ENCODE results near the gene TMIGD2.
A peak's percentile ranks its signal among the peaks of the same experiment; 100 is the strongest.

Gene TMIGD2

GRCh38 chr19:4295972-4296771 is 6.0 kb downstream of the TMIGD2 start:
- DNase-seq: no peak
- Histone ChIP-seq H2BK120ac (ENCODE audit: low read depth, low read length) (no peak overlapping the region), H3K23ac (ENCODE audit: low read length) (no peak overlapping the region), H4K8ac (ENCODE audit: low read depth, low read length) (no peak overlapping the region), H2BK15ac (replicated peaks; ENCODE audit: low read depth) (no peak overlapping the region), H3K79me1 (ENCODE audit: low read length) (no peaks in the 10 kb centered on the region), H3K36me3 (ENCODE audit: control insufficient read depth, insufficient read depth, low read length) (no peaks in the 10 kb centered on the region), H3K79me2 (ENCODE audit: control insufficient read depth, insufficient read depth, low read length) (no peaks in the 10 kb centered on the region), H3K27ac (ENCODE audit: low read depth, low read length) (no peak overlapping the region), H2AK5ac (ENCODE audit: low read length) (no peak overlapping the region), H3K4me3 (ENCODE audit: low read length) (no peak overlapping the region), H3K18ac (ENCODE audit: low read length) (no peak overlapping the region), H3K4me2 (ENCODE audit: low read length) (no peak overlapping the region), H3K4ac (ENCODE audit: low read depth, low read length) (no peak overlapping the region), H3K27me3 (ENCODE audit: insufficient read depth, low read length, poor library complexity) (no peaks in the 10 kb centered on the region), H3K4me1 (ENCODE audit: control insufficient read depth, low read depth, low read length) (no peaks in the 10 kb centered on the region), H3K9ac (ENCODE audit: low read length) (no peak overlapping the region), H3K56ac (ENCODE audit: low read length) (no peak overlapping the region), H4K5ac (ENCODE audit: low read length) (no peak overlapping the region), H2BK5ac (ENCODE audit: low read length) (no peak overlapping the region)
- no CpG with 5 or more reads among the region's 14 CpGs for WGBS (ENCODE audit: extremely low coverage, insufficient coverage, low lambda C conversion rate)

DNA sequence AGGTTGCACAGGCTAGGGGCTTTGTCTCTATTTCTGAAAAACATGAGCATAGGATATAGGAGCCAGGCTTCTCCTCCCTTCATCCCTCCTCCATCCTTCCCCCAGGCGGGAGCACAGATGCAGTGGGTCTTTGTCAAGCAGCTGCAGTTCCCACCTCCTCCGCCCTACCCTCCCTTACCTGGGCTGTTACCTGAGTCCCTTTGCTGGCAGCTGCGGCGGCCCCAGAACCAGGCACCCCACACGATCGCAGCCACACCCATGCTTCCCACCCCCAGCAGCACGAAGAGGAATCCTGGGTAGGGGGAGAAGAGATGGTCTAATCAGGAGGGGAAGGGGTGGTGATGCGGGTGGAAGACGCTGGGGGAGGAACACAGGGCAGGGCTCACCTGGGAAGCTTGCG is 7.8 kb downstream of the TMIGD2 start:
- Histone ChIP-seq H3K4ac (ENCODE audit: low read depth, low read length) (no peak overlapping the region), H3K27ac (ENCODE audit: low read depth, low read length) (no peak overlapping the region), H2AK5ac (ENCODE audit: low read length) (no peak overlapping the region), H3K36me3 (ENCODE audit: control insufficient read depth, insufficient read depth, low read length) (no peaks in the 10 kb centered on the region), H2BK5ac (ENCODE audit: low read length) (no peak overlapping the region), H3K4me1 (ENCODE audit: control insufficient read depth, low read depth, low read length) (no peaks in the 10 kb centered on the region), H3K56ac (ENCODE audit: low read length) (no peak overlapping the region), H3K23ac (ENCODE audit: low read length) (no peak overlapping the region), H3K4me3 (ENCODE audit: low read length) (no peak overlapping the region), H3K9ac (ENCODE audit: low read length) (no peak overlapping the region), H4K5ac (ENCODE audit: low read length) (no peak overlapping the region), H2BK15ac (replicated peaks; ENCODE audit: low read depth) (no peak overlapping the region), H2BK120ac (ENCODE audit: low read depth, low read length) (no peak overlapping the region), H3K79me1 (ENCODE audit: low read length) (no peaks in the 10 kb centered on the region), H3K79me2 (ENCODE audit: control insufficient read depth, insufficient read depth, low read length) (no peaks in the 10 kb centered on the region), H3K27me3 (ENCODE audit: insufficient read depth, low read length, poor library complexity) (no peaks in the 10 kb centered on the region), H3K18ac (ENCODE audit: low read length) (no peak overlapping the region), H3K4me2 (ENCODE audit: low read length) (no peak overlapping the region), H4K8ac (ENCODE audit: low read depth, low read length) (no peak overlapping the region)
- DNase-seq: no peak
- no CpG with 5 or more reads among the region's 10 CpGs for WGBS (ENCODE audit: extremely low coverage, insufficient coverage, low lambda C conversion rate)

- Histone ChIP-seq H3K4me2 (ENCODE audit: low read length) (no peak overlapping the region), H3K4me3 (ENCODE audit: low read length) (no peak overlapping the region), H3K79me2 (ENCODE audit: control insufficient read depth, insufficient read depth, low read length) (no peaks in the 10 kb centered on the region), H2BK15ac (replicated peaks; ENCODE audit: low read depth) (no peak overlapping the region), H3K18ac (ENCODE audit: low read length) (no peak overlapping the region), H3K79me1 (ENCODE audit: low read length) (no peaks in the 10 kb centered on the region), H3K4me1 (ENCODE audit: control insufficient read depth, low read depth, low read length) (no peaks in the 10 kb centered on the region), H4K8ac (ENCODE audit: low read depth, low read length) (no peak overlapping the region), H2AK5ac (ENCODE audit: low read length) (no peak overlapping the region), H2BK120ac (ENCODE audit: low read depth, low read length) (no peak overlapping the region), H3K27ac (ENCODE audit: low read depth, low read length) (no peak overlapping the region), H4K5ac (ENCODE audit: low read length) (no peak overlapping the region), H3K56ac (ENCODE audit: low read length) (no peak overlapping the region), H3K27me3 (ENCODE audit: insufficient read depth, low read length, poor library complexity) (no peaks in the 10 kb centered on the region), H2BK5ac (ENCODE audit: low read length) (no peak overlapping the region), H3K4ac (ENCODE audit: low read depth, low read length) (no peak overlapping the region), H3K9ac (ENCODE audit: low read length) (no peak overlapping the region), H3K23ac (ENCODE audit: low read length) (no peak overlapping the region), H3K36me3 (ENCODE audit: control insufficient read depth, insufficient read depth, low read length) (no peaks in the 10 kb centered on the region)
- DNase-seq: no peak
- WGBS (ENCODE audit: extremely low coverage, insufficient coverage, low lambda C conversion rate): no CpG with 5 or more reads among the region's 15 CpGs
These were observed 9.7 kb downstream of the TMIGD2 start for GRCh38 chr19:4292515-4292914.

DNA sequence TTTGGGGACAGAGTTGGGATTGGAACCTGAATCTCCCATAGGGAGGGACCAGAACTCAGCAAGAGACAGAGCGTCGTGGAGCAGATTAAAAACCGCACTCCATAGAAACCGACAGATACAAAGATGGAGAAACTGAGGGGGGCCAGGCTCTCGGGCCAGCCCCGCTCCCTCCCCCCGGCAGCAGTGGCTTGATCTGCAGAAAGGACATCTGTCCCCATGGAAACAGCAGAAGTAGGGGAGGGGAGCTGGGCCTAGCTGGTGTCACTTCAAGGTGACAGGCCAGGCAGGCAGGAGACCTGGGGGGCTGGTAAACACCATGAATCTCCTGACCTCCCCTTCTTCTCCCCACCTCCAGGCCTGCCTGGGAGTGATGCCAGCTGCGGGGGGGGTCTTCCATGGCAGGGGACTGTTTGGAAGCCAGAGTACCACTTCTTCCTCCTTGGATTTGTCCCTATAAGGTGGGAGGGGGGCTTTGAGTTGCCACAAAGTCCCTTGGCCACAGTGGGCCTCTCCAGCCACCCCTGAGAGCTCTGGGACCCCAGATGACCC is 10.9 kb downstream of the TMIGD2 start:
- H3K9ac ChIP-seq (ENCODE audit: low read length): no peak overlapping the region
- no peak overlapping the region for H4K5ac ChIP-seq (ENCODE audit: low read length)
- no peak overlapping the region for H2BK120ac ChIP-seq (ENCODE audit: low read depth, low read length)
- H3K4ac ChIP-seq (ENCODE audit: low read depth, low read length): no peak overlapping the region
- H3K27me3 ChIP-seq (ENCODE audit: insufficient read depth, low read length, poor library complexity): no peaks in the 10 kb centered on the region
- no peak overlapping the region for H3K56ac ChIP-seq (ENCODE audit: low read length)
- H3K4me2 ChIP-seq (ENCODE audit: low read length): no peak overlapping the region
- no peak overlapping the region for H2AK5ac ChIP-seq (ENCODE audit: low read length)
- no peaks in the 10 kb centered on the region for H3K36me3 ChIP-seq (ENCODE audit: control insufficient read depth, insufficient read depth, low read length)
- H3K23ac ChIP-seq (ENCODE audit: low read length): no peak overlapping the region
- H4K8ac ChIP-seq (ENCODE audit: low read depth, low read length): no peak overlapping the region
- no CpG with 5 or more reads among the region's 8 CpGs for WGBS (ENCODE audit: extremely low coverage, insufficient coverage, low lambda C conversion rate)
- no peak overlapping the region for H3K27ac ChIP-seq (ENCODE audit: low read depth, low read length)
- no peak overlapping the region for H3K4me3 ChIP-seq (ENCODE audit: low read length)
- no peaks in the 10 kb centered on the region for H3K4me1 ChIP-seq (ENCODE audit: control insufficient read depth, low read depth, low read length)
- H3K18ac ChIP-seq (ENCODE audit: low read length): no peak overlapping the region
- DNase-seq: no peak
- no peak overlapping the region for H2BK5ac ChIP-seq (ENCODE audit: low read length)
- no peaks in the 10 kb centered on the region for H3K79me1 ChIP-seq (ENCODE audit: low read length)
- H3K79me2 ChIP-seq (ENCODE audit: control insufficient read depth, insufficient read depth, low read length): no peaks in the 10 kb centered on the region
- no peak overlapping the region for H2BK15ac ChIP-seq (replicated peaks; ENCODE audit: low read depth)

DNA sequence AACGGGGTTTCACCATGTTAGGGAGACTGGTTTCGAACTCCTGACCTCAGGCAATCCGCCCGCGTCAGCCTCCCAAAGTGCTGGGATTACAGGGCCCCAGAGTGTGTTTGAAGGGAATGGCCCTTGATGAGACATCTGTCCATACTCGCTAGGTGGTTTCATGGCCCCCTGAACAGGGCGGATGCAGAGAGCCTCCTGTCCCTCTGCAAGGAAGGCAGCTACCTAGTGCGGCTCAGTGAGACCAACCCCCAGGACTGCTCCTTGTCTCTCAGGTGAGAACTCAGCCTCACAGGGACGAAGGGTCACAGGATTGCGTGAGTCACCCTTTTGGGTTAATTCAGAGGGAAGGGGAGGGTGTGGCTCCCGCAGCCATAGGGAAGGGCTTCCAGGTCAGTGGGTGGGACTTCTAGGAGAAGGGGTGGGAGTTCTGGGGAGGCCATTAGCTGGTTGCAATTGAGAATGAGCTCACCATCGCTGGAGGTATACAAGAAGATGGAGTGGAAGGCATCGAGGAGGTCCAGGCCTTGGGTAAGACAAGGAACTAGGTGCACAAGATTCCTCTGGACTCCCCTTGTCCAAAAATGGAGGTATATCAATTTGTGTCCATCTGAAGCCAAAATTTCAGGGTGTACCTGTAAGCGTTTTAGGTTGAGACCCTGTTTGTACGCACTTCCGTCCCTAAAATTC is 14.0 kb downstream of the TMIGD2 start:
- Histone ChIP-seq H3K18ac (ENCODE audit: low read length) (no peak overlapping the region), H3K9ac (ENCODE audit: low read length) (no peak overlapping the region), H3K79me2 (ENCODE audit: control insufficient read depth, insufficient read depth, low read length) (no peaks in the 10 kb centered on the region), H4K5ac (ENCODE audit: low read length) (no peak overlapping the region), H2AK5ac (ENCODE audit: low read length) (no peak overlapping the region), H3K56ac (ENCODE audit: low read length) (no peak overlapping the region), H3K27ac (ENCODE audit: low read depth, low read length) (no peak overlapping the region), H3K27me3 (ENCODE audit: insufficient read depth, low read length, poor library complexity) (no peaks in the 10 kb centered on the region), H2BK15ac (replicated peaks; ENCODE audit: low read depth) (no peak overlapping the region), H3K36me3 (ENCODE audit: control insufficient read depth, insufficient read depth, low read length) (no peaks in the 10 kb centered on the region), H3K23ac (ENCODE audit: low read length) (no peak overlapping the region), H3K4ac (ENCODE audit: low read depth, low read length) (no peak overlapping the region), H3K4me1 (ENCODE audit: control insufficient read depth, low read depth, low read length) (no peaks in the 10 kb centered on the region), H4K8ac (ENCODE audit: low read depth, low read length) (no peak overlapping the region), H2BK120ac (ENCODE audit: low read depth, low read length) (no peak overlapping the region), H2BK5ac (ENCODE audit: low read length) (no peak overlapping the region), H3K4me2 (ENCODE audit: low read length) (no peak overlapping the region), H3K79me1 (ENCODE audit: low read length) (no peaks in the 10 kb centered on the region), H3K4me3 (ENCODE audit: low read length) (no peak overlapping the region)
- WGBS (ENCODE audit: extremely low coverage, insufficient coverage, low lambda C conversion rate): no CpG with 5 or more reads among the region's 16 CpGs
- peak; percentile 77 for DNase-seq

All from mesendoderm (in vitro differentiated cells).